ENCODE data around the gene TEAD2.

DNA sequence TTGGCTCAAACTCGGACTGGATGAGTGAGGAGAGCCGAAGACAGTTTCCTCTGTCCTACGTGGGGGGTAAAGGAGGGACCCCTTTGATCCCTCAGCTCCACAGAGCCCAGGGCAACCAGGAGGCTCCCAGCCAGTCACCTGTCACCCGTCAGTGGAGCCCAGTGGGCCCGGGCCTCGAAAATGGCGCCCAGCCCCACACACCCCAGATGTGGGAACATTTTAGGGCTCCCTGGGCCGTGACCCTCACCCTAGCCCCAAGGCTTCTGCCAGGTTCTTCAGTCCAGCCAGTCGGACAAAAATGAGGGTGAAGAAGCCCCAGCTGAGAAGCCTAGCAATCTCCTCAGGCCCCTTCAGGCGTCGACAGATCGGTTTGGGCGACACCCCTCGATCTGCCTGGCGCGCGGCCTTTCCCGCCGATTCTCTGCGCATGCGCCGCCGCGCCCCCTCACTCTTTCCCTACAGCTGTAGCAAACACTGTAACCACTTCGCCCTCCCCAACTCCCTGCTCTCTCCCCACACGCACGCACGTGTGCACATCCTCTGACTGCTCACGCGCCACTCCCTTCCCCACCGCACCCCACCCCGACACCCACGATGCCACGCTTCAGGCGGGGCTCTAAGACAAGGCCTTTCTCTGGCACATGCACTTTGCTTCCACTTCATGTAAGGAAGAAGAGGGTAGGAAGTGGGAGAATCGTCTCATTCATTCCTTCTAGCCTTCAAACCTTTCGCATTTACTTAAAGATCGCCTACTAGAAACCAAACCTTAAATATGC lies 37.2 kb downstream of the TEAD2 start, which contains the start of gene SLC6A16:
- TF ChIP-seq GATA2 (IDR thresholded peaks at IDR 0.05; ENCODE audit: low read depth, low read length): no peak
- TF ChIP-seq GATA3 (IDR thresholded peaks at IDR 0.05; ENCODE audit: low read depth, low read length): no peak
